ENCODE data around the gene MSRB2.

DNA sequence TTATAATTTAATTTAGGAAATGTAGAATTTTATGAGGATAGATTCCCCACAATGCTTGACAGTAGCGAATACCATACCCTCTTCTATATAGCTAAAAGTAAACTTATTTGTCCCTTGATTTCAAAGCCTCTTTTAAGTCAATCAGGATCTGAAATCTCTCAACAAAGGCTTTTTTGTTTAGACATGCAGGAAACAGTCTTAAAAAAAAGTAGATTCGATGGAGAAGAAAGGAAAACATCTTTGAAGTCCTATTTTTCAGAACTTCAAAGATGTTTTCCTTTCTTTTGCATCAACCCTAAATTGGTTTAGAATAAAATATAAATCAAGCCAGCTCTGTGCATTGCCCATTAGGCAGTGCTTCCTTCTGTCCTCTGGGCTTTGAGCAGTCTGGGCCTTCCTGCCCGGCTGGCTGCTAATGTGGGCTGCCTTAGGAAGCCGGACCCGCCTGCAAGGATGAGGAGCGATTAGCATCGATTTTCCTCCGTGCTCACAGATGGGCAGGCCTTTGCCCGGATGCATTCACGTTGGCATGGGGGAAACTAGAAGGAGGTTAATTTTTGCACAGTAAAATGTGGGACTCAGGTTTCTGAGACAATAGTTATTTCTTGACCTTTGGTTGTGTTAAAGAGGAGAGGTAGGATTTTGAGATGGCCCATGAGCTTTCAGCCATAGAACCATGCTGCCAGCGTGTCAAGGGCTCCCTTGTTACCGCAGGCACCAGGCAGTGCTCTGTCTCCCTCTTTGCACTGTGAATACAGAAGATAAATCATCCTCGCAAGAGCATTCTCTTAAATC lies 15.5 kb downstream of the MSRB2 start:
- TF ChIP-seq EP300 (conservative IDR thresholded peaks at IDR 0.05; ENCODE audit: poor library complexity, severe bottlenecking) (no peak), EZH2 (IDR thresholded peaks at IDR 0.05; ENCODE audit: borderline replicate concordance, insufficient read depth, low read length, poor library complexity, severe bottlenecking) (no peak), POLR2AphosphoS5 (IDR thresholded peaks at IDR 0.05) (no peak), RAD21 (conservative IDR thresholded peaks at IDR 0.05) (no peak), TAF1 (IDR thresholded peaks at IDR 0.05; ENCODE audit: low read depth) (no peak), SMC3 (conservative IDR thresholded peaks at IDR 0.05; ENCODE audit: poor library complexity) (no peak), MXI1 (conservative IDR thresholded peaks at IDR 0.05; ENCODE audit: poor library complexity, severe bottlenecking) (no peak)
- TF ChIP-seq, protein P1, sequence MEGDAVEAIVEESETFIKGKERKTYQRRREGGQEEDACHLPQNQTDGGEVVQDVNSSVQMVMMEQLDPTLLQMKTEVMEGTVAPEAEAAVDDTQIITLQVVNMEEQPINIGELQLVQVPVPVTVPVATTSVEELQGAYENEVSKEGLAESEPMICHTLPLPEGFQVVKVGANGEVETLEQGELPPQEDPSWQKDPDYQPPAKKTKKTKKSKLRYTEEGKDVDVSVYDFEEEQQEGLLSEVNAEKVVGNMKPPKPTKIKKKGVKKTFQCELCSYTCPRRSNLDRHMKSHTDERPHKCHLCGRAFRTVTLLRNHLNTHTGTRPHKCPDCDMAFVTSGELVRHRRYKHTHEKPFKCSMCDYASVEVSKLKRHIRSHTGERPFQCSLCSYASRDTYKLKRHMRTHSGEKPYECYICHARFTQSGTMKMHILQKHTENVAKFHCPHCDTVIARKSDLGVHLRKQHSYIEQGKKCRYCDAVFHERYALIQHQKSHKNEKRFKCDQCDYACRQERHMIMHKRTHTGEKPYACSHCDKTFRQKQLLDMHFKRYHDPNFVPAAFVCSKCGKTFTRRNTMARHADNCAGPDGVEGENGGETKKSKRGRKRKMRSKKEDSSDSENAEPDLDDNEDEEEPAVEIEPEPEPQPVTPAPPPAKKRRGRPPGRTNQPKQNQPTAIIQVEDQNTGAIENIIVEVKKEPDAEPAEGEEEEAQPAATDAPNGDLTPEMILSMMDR (IDR thresholded peaks at IDR 0.05; ENCODE audit: poor library complexity, severe bottlenecking), result no peak
- TF ChIP-seq, protein P2, sequence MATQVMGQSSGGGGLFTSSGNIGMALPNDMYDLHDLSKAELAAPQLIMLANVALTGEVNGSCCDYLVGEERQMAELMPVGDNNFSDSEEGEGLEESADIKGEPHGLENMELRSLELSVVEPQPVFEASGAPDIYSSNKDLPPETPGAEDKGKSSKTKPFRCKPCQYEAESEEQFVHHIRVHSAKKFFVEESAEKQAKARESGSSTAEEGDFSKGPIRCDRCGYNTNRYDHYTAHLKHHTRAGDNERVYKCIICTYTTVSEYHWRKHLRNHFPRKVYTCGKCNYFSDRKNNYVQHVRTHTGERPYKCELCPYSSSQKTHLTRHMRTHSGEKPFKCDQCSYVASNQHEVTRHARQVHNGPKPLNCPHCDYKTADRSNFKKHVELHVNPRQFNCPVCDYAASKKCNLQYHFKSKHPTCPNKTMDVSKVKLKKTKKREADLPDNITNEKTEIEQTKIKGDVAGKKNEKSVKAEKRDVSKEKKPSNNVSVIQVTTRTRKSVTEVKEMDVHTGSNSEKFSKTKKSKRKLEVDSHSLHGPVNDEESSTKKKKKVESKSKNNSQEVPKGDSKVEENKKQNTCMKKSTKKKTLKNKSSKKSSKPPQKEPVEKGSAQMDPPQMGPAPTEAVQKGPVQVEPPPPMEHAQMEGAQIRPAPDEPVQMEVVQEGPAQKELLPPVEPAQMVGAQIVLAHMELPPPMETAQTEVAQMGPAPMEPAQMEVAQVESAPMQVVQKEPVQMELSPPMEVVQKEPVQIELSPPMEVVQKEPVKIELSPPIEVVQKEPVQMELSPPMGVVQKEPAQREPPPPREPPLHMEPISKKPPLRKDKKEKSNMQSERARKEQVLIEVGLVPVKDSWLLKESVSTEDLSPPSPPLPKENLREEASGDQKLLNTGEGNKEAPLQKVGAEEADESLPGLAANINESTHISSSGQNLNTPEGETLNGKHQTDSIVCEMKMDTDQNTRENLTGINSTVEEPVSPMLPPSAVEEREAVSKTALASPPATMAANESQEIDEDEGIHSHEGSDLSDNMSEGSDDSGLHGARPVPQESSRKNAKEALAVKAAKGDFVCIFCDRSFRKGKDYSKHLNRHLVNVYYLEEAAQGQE (IDR thresholded peaks at IDR 0.05; ENCODE audit: borderline replicate concordance), result no peak

All from neural cell (in vitro differentiated cells).